Vagina (tissue), 2 donors: ENCODE measurements around the gene HRG.

Experiments
- CTCF ChIP-seq, 3 experiments: fragments of 450-650 bp in 2 of 3; fragments of 200-600 bp in 1 of 3; sonication (generic) in 1 of 3; IDR thresholded peaks; one replicate each; pipeline ENCODE4 v1.5.1; 2017 to 2019; ENCODE audit warnings: antibody characterized with exemption in 3 of 3, mild to moderate bottlenecking in 2 of 3, moderate library complexity in 2 of 3
- POLR2A ChIP-seq, 2 donors: fragments of 450-650 bp; IDR thresholded peaks; one replicate each; pipeline ENCODE4 v1.6.1; 2017; ENCODE audit warnings: antibody characterized with exemption in 2 of 2, mild to moderate bottlenecking in 2 of 2, moderate library complexity in 2 of 2
- POLR2AphosphoS5 ChIP-seq, 2 donors: sonication (generic); formaldehyde crosslinking; IDR thresholded peaks; one replicate each; pipeline ENCODE4 v1.9.0; 2017; ENCODE audit warnings: antibody characterized with exemption in 2 of 2, mild to moderate bottlenecking in 2 of 2, low read depth in 1 of 2; ENCODE audit not compliant: insufficient read depth in 1 of 2

GRCh38 chr3:186626254-186626847, 39.5 kb upstream of the HRG start:
- TF ChIP-seq POLR2A (IDR thresholded peaks at IDR 0.05): no peak
- TF ChIP-seq CTCF (IDR thresholded peaks at IDR 0.05): no peak
- TF ChIP-seq POLR2AphosphoS5 (IDR thresholded peaks at IDR 0.05; ENCODE audit: insufficient read depth in 1 of 2, low read depth in 1 of 2): no peak
